Measurements from ENCODE around the gene ZC3H4. TPM values are rescaled to one million over a fixed set of nuclear protein-coding genes. Genes with fewer than 3 reads are reported as not detected.
A peak's percentile ranks its signal among the peaks of the same experiment; 100 is the strongest.

The ZC3H4 gene
- total RNA-seq: 100 to 1,000 TPM in 1 of 2 donors, 10 to 100 TPM in 1; 49.8 to 112 TPM

DNA sequence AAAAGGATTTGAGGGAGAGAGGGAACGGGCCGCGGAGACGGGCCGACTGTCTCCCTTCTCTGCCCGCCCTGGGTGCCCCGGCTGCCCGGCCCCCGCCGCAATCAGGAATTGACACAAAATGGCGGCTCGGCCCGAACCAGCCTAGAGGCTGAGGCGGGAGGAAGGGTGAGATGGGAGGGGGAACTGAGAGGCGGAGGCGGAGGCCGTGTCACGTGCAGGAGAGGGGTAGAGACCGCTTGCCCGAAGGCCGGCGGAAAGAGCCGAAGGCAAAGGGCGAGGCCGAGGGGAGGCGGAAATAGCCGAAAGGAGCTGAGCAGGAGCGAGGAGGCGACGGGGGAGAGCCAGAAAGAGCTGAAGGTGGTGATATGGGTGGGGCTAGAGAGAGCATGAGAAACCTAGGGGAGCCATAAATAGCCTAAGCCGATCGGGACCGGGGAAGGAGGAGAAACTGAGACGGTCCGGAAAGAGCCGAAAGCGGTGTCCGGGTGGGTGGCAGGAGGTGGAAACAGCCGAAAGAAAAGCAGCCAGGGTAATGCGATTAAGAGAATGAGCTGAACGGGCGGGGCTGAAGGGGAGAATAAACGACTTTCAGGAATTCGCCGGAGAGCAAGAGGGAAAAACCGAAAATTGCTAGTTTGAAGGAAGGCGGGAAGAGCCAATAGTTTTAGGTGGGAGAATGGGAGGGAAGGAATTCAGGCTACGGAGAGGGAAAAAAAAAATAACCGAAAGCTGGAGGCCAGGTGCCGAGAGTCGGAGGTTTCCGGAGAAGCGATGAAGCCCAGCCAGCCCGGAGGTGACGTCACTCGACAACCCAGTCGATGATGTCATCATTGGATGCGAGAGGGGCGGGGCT, at the start of gene ZC3H4:
Gene ZC3H4, minus strand, starts transcription at position 780 of the 853 bp plus-strand sequence. CDS start 1,192 bp downstream, outside the sequence.
- DNase-seq (ENCODE audit: low spot score in 2 of 2) (peak; percentile 99 to 100), ATAC-seq (peak; percentile 81 to 85)
- no peaks in the 10 kb centered on the region for H3K9me3 Mint-ChIP-seq
- peak within 1 kb of the TSS; percentile 100 for H3K27ac Mint-ChIP-seq
- peaks cover 43 to 44% of the 10 kb centered on the region in 2 donors for H3K36me3 Mint-ChIP-seq

DNA sequence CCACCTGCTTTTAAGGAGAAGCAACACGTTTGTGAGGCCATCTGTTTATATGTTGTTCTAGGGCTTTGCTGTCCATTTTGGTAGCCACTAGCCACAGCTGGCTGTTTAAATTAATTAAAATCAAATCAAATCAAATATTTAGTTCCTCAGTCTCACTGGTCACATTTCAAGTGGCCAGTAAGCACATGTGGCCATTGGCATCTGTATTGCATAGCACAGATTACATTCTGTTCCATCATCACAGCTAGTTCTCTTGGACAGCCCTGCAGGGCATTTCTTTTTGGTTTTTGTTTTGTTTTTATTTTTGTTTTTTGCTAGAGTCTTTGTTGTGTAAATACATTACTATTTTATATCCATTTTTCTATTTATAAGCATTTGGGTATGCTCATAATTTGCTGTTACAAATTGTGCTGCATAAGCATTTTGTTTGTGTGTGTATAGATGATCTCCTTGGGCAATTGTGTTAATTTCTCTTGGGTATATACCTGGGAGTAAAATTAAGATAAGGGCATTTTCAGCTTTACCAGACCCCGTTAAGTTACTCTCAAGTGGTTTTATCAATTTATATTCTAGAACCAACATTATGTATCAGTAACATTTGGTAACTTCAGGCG, 48.4 kb upstream of the ZC3H4 start:
- peak overlapping the region in 1 of 2 donors; percentile 52 for H3K27ac Mint-ChIP-seq
- ATAC-seq (no peak), DNase-seq (ENCODE audit: low spot score in 2 of 2) (no peak)
- H3K36me3 Mint-ChIP-seq: peaks cover 15 to 17% of the 10 kb centered on the region in 2 donors
- no peaks in the 10 kb centered on the region for H3K9me3 Mint-ChIP-seq

DNA sequence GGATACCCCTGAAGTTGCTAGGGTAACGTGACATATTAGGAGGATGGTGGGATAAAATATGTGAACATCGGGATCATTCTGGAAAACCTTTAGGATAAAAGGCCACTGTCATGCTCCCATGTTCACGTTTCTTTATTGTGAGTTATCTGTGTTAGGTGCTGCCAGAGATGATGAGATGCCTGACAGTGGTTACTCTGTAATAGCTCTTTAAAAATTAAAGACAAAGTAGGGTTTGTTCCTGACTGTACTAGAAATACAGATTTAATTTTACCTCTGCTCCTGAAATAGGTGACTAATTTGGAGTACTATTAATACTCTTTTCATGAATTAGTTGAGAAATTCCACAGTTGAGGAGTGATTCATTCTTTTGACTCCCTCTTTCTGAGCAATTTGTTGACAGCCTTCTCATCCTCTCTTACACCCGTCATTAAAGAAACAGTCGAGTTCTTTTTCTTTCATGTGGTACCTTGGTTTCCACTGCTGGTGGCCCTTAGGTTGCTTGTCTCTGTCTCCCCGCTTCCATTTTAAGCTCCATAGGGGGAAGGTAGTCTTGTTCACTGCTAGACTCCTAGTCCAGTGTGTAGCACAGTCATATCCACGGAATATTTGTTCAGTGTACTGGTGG, 45.4 kb upstream of the ZC3H4 start:
- peak overlapping the region; percentile 87 to 93 for H3K27ac Mint-ChIP-seq
- ATAC-seq (peak; percentile 88 to 90), DNase-seq (ENCODE audit: low spot score in 2 of 2) (peak in 1 of 2 donors; percentile 47)
- peaks cover 27 to 34% of the 10 kb centered on the region in 2 donors for H3K36me3 Mint-ChIP-seq
- peaks cover 0 to 5% of the 10 kb centered on the region in 2 donors for H3K9me3 Mint-ChIP-seq

DNA sequence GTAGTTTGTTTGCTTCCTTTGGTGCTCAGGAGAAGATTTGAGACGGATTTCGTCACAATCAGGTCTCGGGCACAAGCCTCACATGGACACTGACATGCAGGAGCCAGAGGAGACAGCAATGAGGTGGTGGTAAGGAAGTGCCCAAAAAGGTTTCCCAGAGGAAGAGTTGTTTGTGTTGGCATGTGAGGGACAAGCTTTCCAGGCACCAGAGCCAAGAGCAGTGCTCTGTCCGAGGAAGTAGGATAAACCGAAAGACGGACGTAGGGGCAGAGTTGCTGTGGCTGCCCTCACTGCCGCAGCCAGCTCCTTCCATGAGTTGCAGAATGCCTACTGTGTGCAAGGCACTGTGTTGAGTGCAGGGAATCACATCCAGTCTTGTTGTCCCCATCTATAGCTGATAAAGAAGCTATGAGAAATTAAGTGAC, 44.8 kb upstream of the ZC3H4 start:
- H3K27ac Mint-ChIP-seq: peak overlapping the region; percentile 87 to 93
- peaks cover 0 to 5% of the 10 kb centered on the region in 2 donors for H3K9me3 Mint-ChIP-seq
- DNase-seq (ENCODE audit: low spot score in 2 of 2) (no peak), ATAC-seq (no peak)
- peaks cover 27 to 34% of the 10 kb centered on the region in 2 donors for H3K36me3 Mint-ChIP-seq

DNA sequence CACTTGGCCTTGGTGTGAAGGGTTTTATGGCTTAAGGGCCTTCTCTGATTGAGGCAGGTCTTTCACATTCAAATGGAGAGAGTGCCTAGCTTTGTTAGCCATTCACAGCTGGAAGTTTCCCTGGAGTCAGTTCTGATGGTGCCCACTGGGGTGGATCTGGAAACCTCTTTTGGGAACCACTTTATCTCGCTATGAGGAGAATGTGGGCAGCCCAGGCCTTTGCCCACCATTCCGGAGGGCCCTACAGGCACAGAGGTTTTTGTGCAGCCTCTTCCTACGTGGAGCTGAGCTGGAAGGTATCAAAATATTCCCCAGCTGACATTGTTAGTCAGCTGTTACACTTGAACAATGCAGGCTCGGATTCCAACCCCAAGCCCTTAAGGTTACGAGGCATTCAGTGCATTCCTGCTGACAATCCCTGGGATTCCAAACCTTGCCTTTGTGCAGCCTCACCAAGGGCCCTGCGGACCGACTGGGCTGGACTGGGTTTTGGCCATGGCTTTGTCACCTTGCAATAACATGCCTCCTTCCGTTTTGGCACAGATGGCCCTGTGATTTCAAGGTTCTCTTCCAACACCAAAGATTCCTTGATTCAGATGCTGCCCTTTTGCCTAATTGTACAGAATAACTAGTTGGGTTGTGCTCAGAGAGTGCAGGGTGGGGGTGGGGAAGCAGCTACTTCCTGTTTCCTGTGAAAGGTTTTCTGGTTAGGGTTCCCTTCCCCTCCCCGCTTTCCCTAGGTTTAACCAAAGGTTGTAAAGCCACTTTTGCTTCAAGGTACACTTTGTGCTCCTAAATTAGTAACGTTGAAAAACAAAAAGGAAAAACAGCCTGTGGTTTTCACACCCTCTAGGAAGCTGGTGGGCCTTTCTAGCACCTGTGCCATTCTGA, 44.1 kb upstream of the ZC3H4 start:
- Mint-ChIP-seq H3K9me3 (peaks cover 0 to 5% of the 10 kb centered on the region in 2 donors), H3K27ac (peak overlapping the region; percentile 87 to 93), H3K36me3 (peaks cover 29 to 41% of the 10 kb centered on the region in 2 donors)
- DNase-seq (ENCODE audit: low spot score in 2 of 2) (no peak), ATAC-seq (no peak)

DNA sequence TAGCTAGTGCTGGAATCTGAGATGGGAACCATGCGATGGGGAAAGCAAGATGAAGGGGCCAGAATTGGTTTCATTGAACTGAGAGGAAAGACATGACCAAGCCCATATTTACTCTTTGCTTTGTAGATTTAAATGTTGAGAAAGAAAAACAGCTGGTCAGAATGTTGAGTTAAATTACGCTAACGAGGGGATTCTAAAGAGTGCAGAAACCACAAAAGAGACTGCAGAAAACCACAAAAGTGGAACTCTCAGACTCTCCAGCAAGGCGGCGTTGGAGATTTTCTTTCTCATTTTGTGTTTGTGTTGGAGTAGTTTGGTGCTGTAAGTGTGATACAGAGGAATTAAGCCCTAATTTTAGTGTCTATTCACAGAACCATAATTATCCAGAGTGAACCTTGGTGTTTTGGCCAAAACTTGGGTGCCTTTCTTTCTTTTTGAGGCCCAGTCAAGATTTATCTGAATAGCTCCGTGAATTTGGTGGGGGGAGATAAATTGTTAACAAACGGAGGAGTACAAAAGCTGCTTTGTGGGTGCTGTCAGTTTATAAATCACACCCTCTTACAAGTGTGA, 43.4 kb upstream of the ZC3H4 start:
- Mint-ChIP-seq H3K36me3 (peaks cover 33 to 48% of the 10 kb centered on the region in 2 donors), H3K27ac (peak overlapping the region; percentile 47 to 77), H3K9me3 (peaks cover 0 to 5% of the 10 kb centered on the region in 2 donors)
- peak; percentile 43 to 47 for ATAC-seq
- peak in 1 of 2 donors; percentile 32 for DNase-seq (ENCODE audit: low spot score in 2 of 2)

DNA sequence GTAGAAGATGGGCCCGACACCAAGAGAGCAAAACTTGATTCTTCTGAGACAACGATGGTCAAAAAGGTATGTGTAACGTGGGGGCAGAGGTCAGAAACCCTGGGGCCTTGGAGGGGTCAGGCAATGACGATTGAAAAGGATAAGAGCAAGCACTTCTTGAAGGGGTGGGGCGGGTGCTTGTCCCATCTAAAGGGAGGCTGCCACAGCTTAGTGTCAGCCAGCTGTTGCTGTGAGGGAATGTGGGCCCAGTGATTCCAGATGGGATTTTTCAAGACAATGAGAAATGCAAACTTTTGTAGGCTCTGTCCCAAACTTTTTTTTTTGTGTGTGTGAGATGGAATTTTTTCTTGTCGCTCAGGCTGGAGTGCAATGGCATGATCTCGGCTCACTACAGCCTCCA, 41.6 kb upstream of the ZC3H4 start:
- DNase-seq (ENCODE audit: low spot score in 2 of 2) (no peak), ATAC-seq (no peak)
- Mint-ChIP-seq H3K9me3 (peaks cover 0 to 5% of the 10 kb centered on the region in 2 donors), H3K27ac (no peak overlapping the region), H3K36me3 (peaks cover 44 to 60% of the 10 kb centered on the region in 2 donors)

DNA sequence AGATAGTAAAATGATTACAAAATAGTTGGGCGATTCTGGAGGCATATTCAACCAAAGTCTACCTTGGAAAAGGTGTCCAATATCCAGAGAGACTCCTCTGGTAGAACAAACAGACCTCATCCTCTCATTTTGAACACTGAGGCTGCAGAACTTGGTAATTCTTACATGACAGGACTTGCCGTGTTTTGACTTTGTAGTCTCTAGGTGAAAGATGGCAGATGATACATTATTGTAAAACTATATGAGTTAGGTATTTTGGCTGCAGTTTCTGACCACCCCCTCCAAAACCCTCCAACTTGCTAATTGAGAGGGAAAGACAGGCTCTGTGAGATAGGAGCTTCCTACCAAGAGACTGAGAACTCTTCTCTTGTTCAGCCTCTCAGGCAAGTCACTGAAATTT, 39.7 kb upstream of the ZC3H4 start:
- ATAC-seq: no peak
- Mint-ChIP-seq H3K27ac (no peak overlapping the region), H3K36me3 (peaks cover 42 to 61% of the 10 kb centered on the region in 2 donors), H3K9me3 (peaks cover 0 to 5% of the 10 kb centered on the region in 2 donors)
- DNase-seq (ENCODE audit: low spot score in 2 of 2): no peak

DNA sequence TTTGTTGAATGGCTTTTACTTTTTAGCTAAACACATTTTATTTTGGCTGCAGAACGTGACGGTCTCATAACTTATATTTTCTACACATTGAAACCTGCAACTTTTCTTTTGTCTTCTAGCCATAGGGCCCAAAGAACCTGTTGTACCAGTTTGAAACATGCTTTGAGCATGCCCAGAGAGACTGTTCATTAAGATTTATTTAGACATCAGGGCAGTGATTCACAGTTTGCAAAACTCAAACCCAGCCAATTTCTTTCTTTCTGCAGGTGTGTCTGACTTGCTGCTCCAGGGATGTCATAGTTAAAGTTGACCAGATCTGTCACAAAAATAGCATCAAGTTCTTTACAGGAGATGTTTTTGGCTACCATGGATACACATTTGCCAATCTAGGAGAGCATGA, 39.1 kb upstream of the ZC3H4 start:
- DNase-seq (ENCODE audit: low spot score in 2 of 2) (no peak), ATAC-seq (no peak)
- H3K27ac Mint-ChIP-seq: no peak overlapping the region
- H3K36me3 Mint-ChIP-seq: peaks cover 43 to 63% of the 10 kb centered on the region in 2 donors
- H3K9me3 Mint-ChIP-seq: peaks cover 0 to 5% of the 10 kb centered on the region in 2 donors

DNA sequence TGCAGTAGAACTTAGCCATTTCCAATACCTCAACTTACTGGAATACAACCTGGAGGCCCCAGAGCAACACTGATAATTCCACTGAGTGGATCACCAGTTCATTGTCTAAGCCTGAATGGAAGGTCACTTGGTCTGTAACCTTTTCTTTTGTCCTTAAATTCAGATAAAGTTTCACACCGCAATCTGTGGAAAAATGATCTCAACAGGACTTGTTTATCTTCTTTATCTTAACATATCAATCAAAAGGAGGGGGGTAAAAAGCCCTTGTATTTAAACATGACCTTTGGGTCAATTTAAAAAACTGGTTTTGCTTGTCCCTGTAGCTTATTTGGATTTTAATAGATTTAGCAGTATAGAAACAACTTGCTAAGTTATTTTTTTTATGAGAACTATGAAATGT, 38.6 kb upstream of the ZC3H4 start:
- ATAC-seq (no peak), DNase-seq (ENCODE audit: low spot score in 2 of 2) (no peak)
- Mint-ChIP-seq H3K9me3 (peaks cover 0 to 5% of the 10 kb centered on the region in 2 donors), H3K27ac (no peak overlapping the region), H3K36me3 (peaks cover 43 to 62% of the 10 kb centered on the region in 2 donors)

DNA sequence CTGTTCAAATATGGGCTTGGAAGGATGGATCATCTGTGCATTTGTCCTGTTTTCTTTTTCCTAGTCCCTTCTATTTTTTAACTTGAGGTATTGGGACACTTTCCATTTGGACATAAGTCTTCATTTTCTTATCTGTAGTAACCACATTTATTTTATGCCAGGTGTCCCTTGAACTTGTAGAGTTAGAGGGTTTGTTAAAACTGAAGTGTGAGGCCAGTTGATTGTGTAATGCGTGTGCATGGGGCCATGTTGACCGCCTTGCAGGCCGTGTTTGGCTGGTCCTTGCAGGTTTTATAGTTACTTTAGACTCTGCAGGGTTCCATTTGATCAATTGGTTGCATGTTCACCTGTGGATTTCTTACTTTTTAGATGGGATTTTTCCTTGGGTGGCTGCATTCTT, 38.1 kb upstream of the ZC3H4 start:
- Mint-ChIP-seq H3K27ac (no peak overlapping the region), H3K9me3 (peaks cover 0 to 5% of the 10 kb centered on the region in 2 donors), H3K36me3 (peaks cover 44 to 62% of the 10 kb centered on the region in 2 donors)
- no peak for ATAC-seq
- no peak for DNase-seq (ENCODE audit: low spot score in 2 of 2)

DNA sequence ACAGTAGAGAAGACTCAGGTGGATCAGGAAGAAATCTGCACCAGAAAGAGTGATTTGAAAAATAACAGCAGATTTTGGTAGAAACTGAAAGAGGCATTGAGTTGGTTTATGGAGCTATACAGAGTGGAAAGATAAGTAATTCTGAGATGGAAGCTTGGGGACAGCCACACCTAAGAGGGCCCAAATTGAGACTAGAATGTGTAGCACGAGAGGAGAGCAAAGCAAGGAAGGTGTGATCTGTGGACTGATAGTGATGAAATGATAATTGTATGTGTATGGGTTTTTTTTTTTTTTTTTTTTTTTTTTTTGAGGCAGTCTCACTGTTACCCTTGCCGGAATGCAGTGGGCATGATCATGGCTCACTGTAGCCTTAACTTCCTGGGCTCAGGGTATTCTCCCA, 33.3 kb upstream of the ZC3H4 start:
- Mint-ChIP-seq H3K36me3 (peaks cover 43 to 48% of the 10 kb centered on the region in 2 donors), H3K9me3 (no peaks in the 10 kb centered on the region), H3K27ac (peak overlapping the region; percentile 83 to 97)
- ATAC-seq: peak; percentile 74 to 87
- no peak for DNase-seq (ENCODE audit: low spot score in 2 of 2)

DNA sequence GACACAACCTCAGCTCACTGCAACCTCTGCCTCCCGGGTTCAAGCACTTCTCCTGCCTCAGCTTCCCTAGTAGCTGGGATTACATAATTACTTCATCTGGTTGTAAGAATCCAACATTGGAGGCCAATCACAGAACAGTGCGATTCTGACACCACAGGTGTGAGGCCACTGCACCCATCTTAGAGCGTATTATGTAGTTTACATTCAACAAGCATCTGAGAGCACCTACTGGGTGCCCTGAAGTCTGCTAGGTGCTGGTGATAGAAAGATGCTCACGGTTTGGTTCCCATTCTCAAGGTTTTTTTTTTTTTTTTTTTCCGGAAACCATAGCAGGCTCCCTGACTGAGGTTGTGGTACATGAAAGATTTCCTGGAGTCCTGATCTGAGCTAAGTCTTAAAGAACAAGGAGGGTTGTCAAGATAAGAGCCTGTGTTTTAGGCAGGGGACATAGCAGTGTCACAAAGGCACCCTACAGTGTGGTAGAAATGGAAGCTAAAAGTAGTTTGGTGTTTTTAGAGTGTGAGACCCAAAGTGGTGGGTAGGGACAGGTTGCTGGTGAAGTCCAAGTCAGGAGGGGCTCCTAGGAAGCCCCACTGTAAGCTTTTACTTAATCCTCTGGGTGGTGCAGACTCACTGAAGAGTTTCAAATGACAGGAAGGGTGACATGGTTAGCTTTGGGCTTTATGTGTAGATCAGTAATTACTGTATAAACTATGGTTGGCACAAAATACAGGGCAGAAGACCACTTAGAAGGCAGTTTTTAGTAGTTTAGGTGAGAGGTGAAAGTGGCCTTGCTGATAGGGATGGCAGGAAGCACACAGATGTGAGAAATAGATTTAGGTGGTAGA, 32.3 kb upstream of the ZC3H4 start:
- Mint-ChIP-seq H3K27ac (peak overlapping the region; percentile 83 to 97), H3K36me3 (peaks cover 33 to 45% of the 10 kb centered on the region in 2 donors), H3K9me3 (no peaks in the 10 kb centered on the region)
- DNase-seq (ENCODE audit: low spot score in 2 of 2): no peak
- peak; percentile 23 to 41 for ATAC-seq

DNA sequence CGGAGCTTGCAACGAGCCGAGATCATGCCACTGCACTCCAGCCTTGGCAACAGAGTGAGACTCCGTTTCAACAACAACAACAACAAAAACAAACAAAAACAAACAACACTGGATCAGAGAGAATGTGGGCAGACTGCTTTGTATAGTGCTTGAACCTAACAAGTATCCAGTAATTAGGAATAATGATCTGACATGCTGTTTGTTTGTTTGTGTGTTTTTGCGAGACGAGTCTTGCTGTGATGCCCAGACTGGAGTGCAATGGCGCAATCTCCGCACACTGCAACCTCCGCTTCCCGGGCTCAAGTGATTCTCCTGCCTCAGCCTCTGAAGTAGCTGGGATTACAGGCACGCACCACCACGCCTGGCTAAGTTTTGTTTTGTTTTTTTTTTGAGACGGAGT, 31.1 kb upstream of the ZC3H4 start:
- peaks cover 27 to 35% of the 10 kb centered on the region in 2 donors for H3K36me3 Mint-ChIP-seq
- no peak for ATAC-seq
- no peaks in the 10 kb centered on the region for H3K9me3 Mint-ChIP-seq
- peak overlapping the region in 1 of 2 donors; percentile 37 for H3K27ac Mint-ChIP-seq
- no peak for DNase-seq (ENCODE audit: low spot score in 2 of 2)

Measured in activated naive CD4-positive, alpha-beta T cell treated with anti-CD3 and anti-CD28 coated beads, Interleukin-2, amount 50 U/mL, for 72 hours (primary cell).